ENCODE data around the gene COPB1. TPM values are rescaled to one million over a fixed set of nuclear protein-coding genes. Genes with fewer than 3 reads are reported as not detected.
"Not testable (repeated sequence)": the region's sequence is repeated elsewhere in the genome, so short reads cannot be mapped to it uniquely, and the experiment has no call there.

The COPB1 gene
- polyA plus RNA-seq (ENCODE audit: insufficient read length in 4 of 4) = 100 to 1,000 TPM; 137 to 164 (median 151) TPM

GRCh38 chr11:14499560-14500180, at the start of gene COPB1:
COPB1 (minus strand) TSS chr11:14499811; CDS start chr11:14498928, 883 bp downstream.
- peak; percentile 88 to 91 (median 89) for DNase-seq (ENCODE audit: low read depth in 4 of 4, low spot score in 3 of 4)

GRCh38 chr11:14547440-14547839, 47.8 kb upstream of the COPB1 start:
- no peak for DNase-seq (ENCODE audit: low read depth in 4 of 4, low spot score in 3 of 4)

- DNase-seq (ENCODE audit: low read depth in 4 of 4, low spot score in 3 of 4) = no peak
Observed at GRCh38 chr11:14546672-14547071, 47.1 kb upstream of the COPB1 start.

- no peak for DNase-seq (ENCODE audit: low read depth in 4 of 4, low spot score in 3 of 4)
Observed at GRCh38 chr11:14544611-14545010, 45.0 kb upstream of the COPB1 start.

- DNase-seq (ENCODE audit: low read depth in 4 of 4, low spot score in 3 of 4) = no peak
Observed at GRCh38 chr11:14543260-14543659, 43.6 kb upstream of the COPB1 start.

- DNase-seq (ENCODE audit: low read depth in 4 of 4, low spot score in 3 of 4) = no peak
Observed at GRCh38 chr11:14542324-14542723, 42.7 kb upstream of the COPB1 start.

GRCh38 chr11:14541192-14541947, 41.8 kb upstream of the COPB1 start:
- no peak for DNase-seq (ENCODE audit: low read depth in 4 of 4, low spot score in 3 of 4)

- no peak for DNase-seq (ENCODE audit: low read depth in 4 of 4, low spot score in 3 of 4)
Observed at GRCh38 chr11:14539982-14540421, 40.4 kb upstream of the COPB1 start.

GRCh38 chr11:14538926-14539554, 39.4 kb upstream of the COPB1 start:
- no peak for DNase-seq (ENCODE audit: low read depth in 4 of 4, low spot score in 3 of 4)

GRCh38 chr11:14538271-14538925, 38.8 kb upstream of the COPB1 start:
- DNase-seq (ENCODE audit: low read depth in 4 of 4, low spot score in 3 of 4) = no peak

- DNase-seq (ENCODE audit: low read depth in 4 of 4, low spot score in 3 of 4) = peak in 3 of 4 donors; percentile 1 to 13 (median 2)
Observed at GRCh38 chr11:14537134-14537599, 37.6 kb upstream of the COPB1 start.

- DNase-seq (ENCODE audit: low read depth in 4 of 4, low spot score in 3 of 4) = not testable (repeated sequence)
Observed at GRCh38 chr11:14535166-14535565, 35.6 kb upstream of the COPB1 start.

GRCh38 chr11:14529951-14530350, 30.3 kb upstream of the COPB1 start:
- no peak for DNase-seq (ENCODE audit: low read depth in 4 of 4, low spot score in 3 of 4)

GRCh38 chr11:14529321-14529720, 29.7 kb upstream of the COPB1 start:
- no peak for DNase-seq (ENCODE audit: low read depth in 4 of 4, low spot score in 3 of 4)

GRCh38 chr11:14522801-14523200, 23.2 kb upstream of the COPB1 start:
- no peak for DNase-seq (ENCODE audit: low read depth in 4 of 4, low spot score in 3 of 4)

GRCh38 chr11:14522245-14522644, 22.6 kb upstream of the COPB1 start:
- no peak for DNase-seq (ENCODE audit: low read depth in 4 of 4, low spot score in 3 of 4)

- no peak for DNase-seq (ENCODE audit: low read depth in 4 of 4, low spot score in 3 of 4)
Observed at GRCh38 chr11:14520747-14521151, 21.1 kb upstream of the COPB1 start.

GRCh38 chr11:14519917-14520746, 20.5 kb upstream of the COPB1 start, which contains the start of gene PSMA1:
PSMA1 (minus strand) TSS chr11:14520386; CDS start chr11:14520299, 87 bp downstream.
- DNase-seq (ENCODE audit: low read depth in 4 of 4, low spot score in 3 of 4) = peak; percentile 82 to 91 (median 89)

GRCh38 chr11:14519597-14519916, 19.9 kb upstream of the COPB1 start:
- no peak for DNase-seq (ENCODE audit: low read depth in 4 of 4, low spot score in 3 of 4)

- DNase-seq (ENCODE audit: low read depth in 4 of 4, low spot score in 3 of 4) = no peak
Observed at GRCh38 chr11:14518820-14519219, 19.2 kb upstream of the COPB1 start.

Measured in right renal pelvis (tissue), 4 donors.